ENCODE data around the gene TMPRSS3.

DNA sequence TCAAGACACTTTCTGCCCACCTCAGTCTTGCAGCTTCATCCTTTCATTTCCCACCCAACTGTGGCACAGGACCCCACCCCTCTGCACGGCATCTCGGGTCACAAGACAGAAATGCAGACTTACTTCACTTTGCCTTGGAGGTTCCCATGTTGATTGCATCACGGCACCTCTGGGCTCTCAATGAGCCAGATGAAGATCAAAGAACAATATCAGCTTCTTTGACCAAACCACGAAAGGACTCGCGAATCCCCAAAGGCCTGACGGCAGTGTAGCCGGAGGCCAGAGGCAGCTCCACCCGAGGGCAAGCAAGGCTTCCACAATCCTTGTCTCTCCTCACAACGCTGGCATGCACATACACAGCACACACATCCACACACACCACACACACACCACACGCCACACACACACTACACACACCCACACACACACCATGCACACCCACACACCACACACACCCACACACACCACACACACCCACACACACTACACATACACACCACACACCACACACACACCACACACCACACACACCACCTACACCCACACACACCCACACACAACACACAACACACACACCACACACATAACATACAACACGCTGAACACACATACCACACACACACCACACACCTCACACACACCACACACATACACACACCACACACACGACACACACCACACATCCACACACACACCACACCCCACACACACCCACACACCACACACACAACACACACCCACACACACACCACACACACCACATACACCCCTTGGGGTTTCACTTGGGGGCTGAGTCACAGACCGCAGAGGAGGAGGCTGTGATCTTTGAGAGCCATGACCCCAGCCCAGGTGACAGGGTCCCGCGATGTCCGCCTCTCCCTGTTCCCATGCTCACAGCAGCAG, 43.7 kb upstream of the TMPRSS3 start:
- TF ChIP-seq, protein P1, sequence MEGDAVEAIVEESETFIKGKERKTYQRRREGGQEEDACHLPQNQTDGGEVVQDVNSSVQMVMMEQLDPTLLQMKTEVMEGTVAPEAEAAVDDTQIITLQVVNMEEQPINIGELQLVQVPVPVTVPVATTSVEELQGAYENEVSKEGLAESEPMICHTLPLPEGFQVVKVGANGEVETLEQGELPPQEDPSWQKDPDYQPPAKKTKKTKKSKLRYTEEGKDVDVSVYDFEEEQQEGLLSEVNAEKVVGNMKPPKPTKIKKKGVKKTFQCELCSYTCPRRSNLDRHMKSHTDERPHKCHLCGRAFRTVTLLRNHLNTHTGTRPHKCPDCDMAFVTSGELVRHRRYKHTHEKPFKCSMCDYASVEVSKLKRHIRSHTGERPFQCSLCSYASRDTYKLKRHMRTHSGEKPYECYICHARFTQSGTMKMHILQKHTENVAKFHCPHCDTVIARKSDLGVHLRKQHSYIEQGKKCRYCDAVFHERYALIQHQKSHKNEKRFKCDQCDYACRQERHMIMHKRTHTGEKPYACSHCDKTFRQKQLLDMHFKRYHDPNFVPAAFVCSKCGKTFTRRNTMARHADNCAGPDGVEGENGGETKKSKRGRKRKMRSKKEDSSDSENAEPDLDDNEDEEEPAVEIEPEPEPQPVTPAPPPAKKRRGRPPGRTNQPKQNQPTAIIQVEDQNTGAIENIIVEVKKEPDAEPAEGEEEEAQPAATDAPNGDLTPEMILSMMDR (IDR thresholded peaks at IDR 0.05), result no peak
- no peak for TF ChIP-seq POLR2A (IDR thresholded peaks at IDR 0.05)
